ENCODE results near the gene TPM3.

DNA sequence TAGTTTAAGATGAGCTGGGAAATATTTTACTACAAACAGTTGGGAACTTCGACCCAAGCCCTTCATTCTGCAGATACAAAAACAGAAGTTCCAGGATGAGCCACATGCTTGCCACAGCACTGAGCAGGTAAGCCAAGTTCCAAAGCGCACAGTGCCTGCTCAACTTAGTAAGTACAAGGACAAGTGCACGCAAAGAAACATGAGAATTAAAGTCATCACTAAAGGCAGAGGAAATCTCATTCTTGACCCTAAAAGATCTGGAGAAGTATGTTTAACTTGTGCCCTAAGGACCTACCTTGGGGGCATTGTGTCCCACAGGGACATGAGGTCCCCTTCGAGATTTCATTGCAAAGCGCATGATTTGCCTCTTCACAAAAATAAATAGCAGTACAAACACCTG is 27.6 kb upstream of the TPM3 start:
- no peak for TF ChIP-seq CTCF (conservative IDR thresholded peaks at IDR 0.05 in 1 of 2, IDR thresholded peaks at IDR 0.05 in 1 of 2; ENCODE audit: low read depth in 1 of 2, low read length in 2 of 2)
- TF ChIP-seq EZH2 (IDR thresholded peaks at IDR 0.05; ENCODE audit: low read length, missing control alignments), result no peak

All from fibroblast of lung (primary cell).